Epidermal melanocyte (primary cell): ENCODE measurements around the gene SLC2A14.
"Not testable (repeated sequence)": the region's sequence is repeated elsewhere in the genome, so short reads cannot be mapped to it uniquely, and the experiment has no call there.

ENCODE experiments used
- DNase-seq: peaks from one replicate; pipeline ENCODE4 v3.0.0; 2011; ENCODE audit warnings: low spot score; ENCODE audit not compliant: insufficient read length

SLC2A14 gene

GRCh38 chr12:7870335-7870734 lies 2.4 kb downstream of the SLC2A14 start:
- no peak for DNase-seq

DNA sequence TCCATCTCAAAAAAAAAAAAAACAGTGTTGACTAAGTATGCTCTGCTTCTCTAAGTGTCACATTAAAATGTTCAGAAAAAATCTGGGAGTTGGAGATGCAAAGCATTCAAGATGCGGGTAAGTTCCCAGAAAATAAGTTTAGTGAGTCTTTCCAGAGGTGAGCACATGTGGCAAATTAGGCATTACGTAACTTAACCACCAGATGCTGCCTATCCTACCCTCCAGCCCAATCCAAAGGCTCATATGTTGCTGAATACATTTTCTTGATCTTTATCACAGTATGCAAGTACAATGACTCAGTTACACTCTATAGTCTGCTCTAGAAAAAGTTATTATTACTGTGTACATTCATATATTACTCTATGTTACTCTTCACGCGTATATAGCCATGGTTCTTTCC lies 3.6 kb downstream of the SLC2A14 start:
- DNase-seq: no peak

GRCh38 chr12:7868391-7868790 lies 4.3 kb downstream of the SLC2A14 start:
- no peak for DNase-seq

- DNase-seq: no peak
Measured at GRCh38 chr12:7864601-7865150, 8.0 kb downstream of the SLC2A14 start.

- not testable (repeated sequence) for DNase-seq
Measured at GRCh38 chr12:7862814-7863348, 9.8 kb downstream of the SLC2A14 start.

DNA sequence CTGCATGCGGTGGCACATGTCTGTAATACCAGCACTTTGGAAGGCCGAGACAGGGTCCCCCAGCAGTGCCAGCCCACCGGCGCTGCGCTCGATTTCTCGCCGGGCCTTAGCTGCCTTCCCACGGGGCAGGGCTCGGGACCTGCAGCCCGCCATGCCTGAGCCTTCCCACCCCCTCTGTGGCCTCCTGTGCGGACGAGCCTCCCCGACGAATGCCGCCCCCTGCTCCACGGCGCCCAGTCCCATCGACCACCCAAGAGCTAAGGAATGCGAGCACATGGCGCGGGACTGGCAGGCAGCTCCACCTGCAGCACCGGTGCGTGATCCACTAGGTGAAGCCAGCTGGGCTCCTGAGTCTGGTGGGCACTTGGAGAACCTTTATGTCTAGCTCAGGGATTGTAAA lies 10.4 kb downstream of the SLC2A14 start:
- DNase-seq: not testable (repeated sequence)

- no peak for DNase-seq
Measured at GRCh38 chr12:7859552-7859951, 13.2 kb downstream of the SLC2A14 start.

DNA sequence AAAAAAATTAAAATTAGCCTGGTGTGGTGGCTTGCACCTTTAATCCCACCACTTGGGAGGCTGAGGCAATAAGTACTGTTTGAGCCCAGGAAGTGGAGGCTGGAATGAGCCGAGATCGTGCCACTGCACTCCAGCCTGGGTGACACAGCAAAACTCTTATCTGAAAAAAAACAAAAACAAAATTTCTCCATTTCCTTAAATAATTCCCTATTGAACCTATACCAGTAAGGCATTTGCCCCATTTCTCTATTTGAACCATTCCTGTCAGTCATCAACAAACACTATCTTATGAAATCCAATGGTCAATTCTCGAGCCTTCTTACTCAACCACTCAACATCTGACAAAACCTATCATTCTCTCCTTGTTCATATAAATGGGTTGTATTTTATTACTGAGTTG lies 14.7 kb downstream of the SLC2A14 start:
- no peak for DNase-seq

- no peak for DNase-seq
Measured at GRCh38 chr12:7856516-7856915, 16.2 kb downstream of the SLC2A14 start.

GRCh38 chr12:7853557-7853956 lies 19.2 kb downstream of the SLC2A14 start:
- DNase-seq: no peak

DNA sequence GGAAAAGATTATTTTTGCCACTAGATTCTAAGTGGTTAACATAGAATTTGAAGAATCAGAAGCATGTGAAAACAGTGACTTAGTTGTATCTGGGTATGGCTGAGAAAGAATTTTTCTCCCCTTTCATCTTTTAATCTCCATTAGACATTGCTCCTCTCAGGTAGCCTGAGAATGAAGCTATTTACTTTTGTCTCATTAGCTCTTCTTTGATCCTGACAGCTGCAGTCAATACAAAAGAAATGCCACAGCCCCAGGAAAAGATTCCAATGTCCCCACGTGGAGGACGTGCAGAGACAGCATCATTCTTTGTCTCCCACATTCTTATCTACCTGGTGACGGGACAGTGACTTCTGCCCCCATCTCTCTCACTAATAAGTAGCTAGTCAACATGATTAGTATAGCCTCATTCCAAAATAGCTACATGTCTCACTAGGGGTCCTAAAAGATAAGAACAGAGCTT lies 21.1 kb downstream of the SLC2A14 start:
- not testable (repeated sequence) for DNase-seq

GRCh38 chr12:7850099-7850498 lies 22.6 kb downstream of the SLC2A14 start:
- not testable (repeated sequence) for DNase-seq

DNA sequence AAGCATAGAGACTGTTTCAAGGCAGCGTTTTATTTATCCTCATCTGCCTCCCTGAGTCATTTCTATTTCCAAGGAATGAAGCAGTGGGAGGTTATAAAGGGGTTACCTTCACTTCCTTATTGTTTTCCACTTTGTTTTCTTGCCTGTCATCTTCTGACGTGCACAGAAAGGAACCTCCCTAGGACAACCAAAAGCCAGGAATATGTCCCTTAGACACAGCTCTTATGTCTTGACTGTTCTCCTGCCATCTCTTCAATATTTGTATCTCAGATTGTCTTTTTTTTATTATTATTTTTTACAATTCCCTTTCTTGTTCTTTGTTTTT lies 24.7 kb downstream of the SLC2A14 start:
- not testable (repeated sequence) for DNase-seq

DNA sequence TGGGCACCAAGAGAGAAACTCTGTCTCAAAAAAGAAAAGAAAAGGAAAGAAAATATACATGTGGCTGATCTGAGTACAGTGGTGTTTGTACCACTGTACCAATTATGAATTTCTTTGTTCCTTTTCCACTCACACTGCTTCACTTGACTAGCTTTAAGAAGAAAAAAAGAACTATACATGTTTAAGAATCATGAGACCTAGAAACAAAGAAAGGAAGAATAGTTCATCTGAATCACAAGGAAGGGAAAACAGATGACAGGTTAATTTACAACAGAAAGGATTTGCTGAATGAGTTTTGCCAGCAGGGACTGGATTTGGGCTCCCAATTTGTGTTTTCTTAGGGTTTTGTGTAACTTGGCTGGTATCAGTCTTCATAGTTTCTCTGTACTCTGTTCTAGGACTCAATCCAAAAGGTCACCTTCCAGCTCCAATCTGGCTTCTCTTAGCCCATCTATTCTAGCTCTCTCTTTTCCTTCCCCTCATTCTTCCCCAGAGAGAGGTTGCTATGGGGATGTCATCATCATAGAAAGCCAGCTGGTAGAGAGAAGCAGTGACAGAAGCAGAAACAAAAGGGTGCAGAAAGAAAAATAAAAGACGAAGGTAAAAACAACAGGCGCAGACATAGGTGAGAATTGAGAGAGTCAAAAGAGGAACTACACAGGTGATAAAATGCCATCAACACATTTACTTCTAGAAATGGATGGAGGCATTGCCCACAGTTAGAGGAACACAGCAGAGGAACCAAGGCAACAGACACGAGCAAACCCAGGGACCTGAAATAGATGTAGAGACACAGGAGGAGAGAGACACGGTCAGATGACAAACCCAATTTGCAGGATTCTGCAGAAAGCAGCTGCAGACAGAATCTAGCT lies 25.3 kb downstream of the SLC2A14 start:
- DNase-seq: not testable (repeated sequence)

DNA sequence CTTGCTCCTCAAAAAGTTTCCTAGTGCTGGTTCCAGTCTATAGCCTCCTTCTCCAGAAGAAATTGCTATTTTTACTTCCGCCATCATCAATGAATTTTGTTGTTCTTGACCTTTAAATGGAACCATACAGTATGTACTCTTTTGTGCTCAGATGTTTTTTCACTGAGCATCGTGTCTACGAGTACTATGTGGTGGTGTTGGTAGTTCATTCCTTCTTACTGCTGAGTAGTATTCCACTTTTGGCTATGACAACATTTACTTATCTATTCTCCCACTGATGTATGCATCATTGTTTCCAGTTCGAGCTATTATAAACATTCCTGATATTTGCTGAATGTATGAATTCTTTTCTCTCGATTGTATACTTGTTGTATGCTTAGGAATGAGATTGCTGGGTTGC lies 28.6 kb downstream of the SLC2A14 start:
- DNase-seq: no peak

GRCh38 chr12:7843583-7843982 lies 29.1 kb downstream of the SLC2A14 start:
- not testable (repeated sequence) for DNase-seq

DNA sequence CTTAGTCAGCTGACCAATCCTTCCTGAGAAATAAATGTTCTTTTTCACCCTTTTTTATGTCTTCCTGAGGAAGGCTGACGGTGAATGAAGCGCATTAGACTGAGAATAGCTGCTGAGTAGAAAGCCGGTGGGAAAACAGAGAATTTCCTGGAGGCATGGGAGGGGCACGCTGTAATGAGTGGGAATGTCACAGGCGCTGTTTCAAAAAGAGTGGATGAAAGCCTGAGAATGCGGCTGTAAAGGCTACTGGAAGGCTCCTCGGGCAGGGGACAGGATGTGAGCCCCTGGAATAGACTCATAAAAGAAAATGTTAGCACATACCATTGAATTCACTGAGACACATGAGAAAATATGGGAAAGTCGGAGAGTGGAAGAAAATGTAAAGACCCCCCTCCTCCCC lies 29.6 kb downstream of the SLC2A14 start:
- DNase-seq: not testable (repeated sequence)

GRCh38 chr12:7842444-7842843 lies 30.3 kb downstream of the SLC2A14 start:
- not testable (repeated sequence) for DNase-seq

DNA sequence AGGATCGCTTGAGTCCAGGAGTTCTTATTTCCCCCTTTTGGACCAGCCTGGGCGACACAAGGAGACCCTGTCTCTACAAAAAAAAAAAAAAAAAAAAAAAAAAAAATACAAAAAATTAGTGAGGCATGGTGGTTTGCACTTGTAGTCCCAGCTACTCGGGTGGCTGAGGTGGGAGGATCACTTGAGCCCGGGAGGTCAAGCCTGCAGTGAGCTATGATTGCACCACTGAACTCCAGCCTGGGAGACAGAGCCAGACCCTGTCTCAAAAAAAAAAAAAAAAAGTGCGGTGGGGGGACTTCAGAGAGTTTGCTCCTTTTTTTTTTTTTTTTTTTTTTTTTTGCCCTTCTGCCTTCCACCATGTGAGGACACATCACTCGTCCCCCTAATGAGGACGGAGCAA lies 32.9 kb downstream of the SLC2A14 start:
- not testable (repeated sequence) for DNase-seq

DNA sequence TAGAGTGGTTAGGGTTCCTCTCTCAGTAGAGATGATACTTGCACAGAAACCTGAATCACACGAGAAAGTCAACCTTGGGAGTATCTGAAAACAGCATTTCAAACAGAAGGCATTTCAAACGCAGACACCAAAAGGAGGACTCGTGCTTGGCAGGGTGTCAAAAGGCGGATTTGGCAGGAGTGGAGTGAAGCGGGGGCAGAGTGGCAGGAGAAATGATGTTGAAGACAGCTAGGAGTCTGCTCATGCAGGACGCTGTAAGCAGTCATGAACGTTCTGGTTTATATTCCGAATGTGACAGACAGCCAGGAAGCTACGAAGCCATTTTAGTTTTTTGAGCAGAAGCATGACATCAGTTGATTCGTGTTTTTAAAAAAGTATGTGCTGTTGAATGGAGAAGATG lies 33.5 kb downstream of the SLC2A14 start:
- DNase-seq: not testable (repeated sequence)

DNA sequence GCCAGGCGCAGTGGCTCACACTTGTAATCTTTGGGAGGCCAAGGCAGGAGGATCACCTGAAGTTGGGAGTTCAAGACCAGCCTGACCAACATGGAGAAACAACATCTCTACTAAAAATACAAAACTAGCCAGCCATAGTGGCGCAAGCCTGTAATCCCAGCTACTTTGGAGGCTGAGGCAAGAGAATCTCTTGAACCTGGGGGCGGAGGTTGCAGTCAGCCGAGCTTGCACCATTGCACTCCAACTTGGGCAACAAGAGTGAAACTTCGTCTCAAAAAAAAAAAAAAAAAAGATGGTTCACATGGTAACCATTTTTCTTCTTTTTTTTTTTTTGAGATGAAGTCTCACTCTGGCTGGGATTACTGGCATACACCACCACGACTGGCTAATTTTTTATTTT lies 35.3 kb downstream of the SLC2A14 start:
- no peak for DNase-seq

- no peak for DNase-seq
Measured at GRCh38 chr12:7835766-7836165, 36.9 kb downstream of the SLC2A14 start.

GRCh38 chr12:7835116-7835515 lies 37.6 kb downstream of the SLC2A14 start:
- DNase-seq: no peak
